Inferior parietal cortex (tissue), 1 donor: ENCODE data around the gene BCO2.
A peak's percentile ranks its signal among the peaks of the same experiment; 100 is the strongest.
"Not testable (repeated sequence)": the region's sequence is repeated elsewhere in the genome, so short reads cannot be mapped to it uniquely, and the experiment has no call there.

Experiments
- DNase-seq: peaks from one replicate; pipeline ENCODE4 v3.0.0-alpha.2; 2016; ENCODE audit errors: extremely low spot score

BCO2 gene

GRCh38 chr11:112166562-112166961 lies 8.8 kb upstream of the BCO2 start:
- DNase-seq, result no peak

- no peak for DNase-seq
Observed at GRCh38 chr11:112167145-112167544, 8.2 kb upstream of the BCO2 start, which contains the start of gene TEX12. TSS of gene TEX12 (plus strand) at chr11:112167372. CDS start at chr11:112169269, 1,897 bp downstream.

GRCh38 chr11:112172362-112172994 lies 2.8 kb upstream of the BCO2 start:
- no peak for DNase-seq

GRCh38 chr11:112173152-112173551 lies 2.2 kb upstream of the BCO2 start:
- DNase-seq, result no peak

GRCh38 chr11:112175599-112175952 lies 264 bp downstream of the BCO2 start:
- peak; percentile 56 for DNase-seq

GRCh38 chr11:112176077-112176476 lies 765 bp downstream of the BCO2 start:
- no peak for DNase-seq

GRCh38 chr11:112177589-112177988 lies 2.3 kb downstream of the BCO2 start:
- DNase-seq, result no peak

GRCh38 chr11:112178428-112178827 lies 3.1 kb downstream of the BCO2 start:
- no peak for DNase-seq

- DNase-seq, result no peak
Observed at GRCh38 chr11:112178936-112179335, 3.6 kb downstream of the BCO2 start.

GRCh38 chr11:112179601-112180000 lies 4.3 kb downstream of the BCO2 start:
- no peak for DNase-seq

- no peak for DNase-seq
Observed at GRCh38 chr11:112182867-112183266, 7.6 kb downstream of the BCO2 start.

GRCh38 chr11:112185883-112186282 lies 10.6 kb downstream of the BCO2 start:
- no peak for DNase-seq

GRCh38 chr11:112186304-112186703 lies 11.0 kb downstream of the BCO2 start:
- DNase-seq, result no peak

GRCh38 chr11:112195113-112195512 lies 19.8 kb downstream of the BCO2 start:
- DNase-seq, result not testable (repeated sequence)

- no peak for DNase-seq
Observed at GRCh38 chr11:112195951-112196351, 20.6 kb downstream of the BCO2 start.

- no peak for DNase-seq
Observed at GRCh38 chr11:112196519-112197087, 21.3 kb downstream of the BCO2 start.

- DNase-seq, result not testable (repeated sequence)
Observed at GRCh38 chr11:112199101-112199500, 23.8 kb downstream of the BCO2 start.

GRCh38 chr11:112200252-112200651 lies 24.9 kb downstream of the BCO2 start:
- DNase-seq, result no peak

- DNase-seq, result no peak
Observed at GRCh38 chr11:112206071-112206470, 30.8 kb downstream of the BCO2 start.

- DNase-seq, result no peak
Observed at GRCh38 chr11:112210890-112211289, 35.6 kb downstream of the BCO2 start.

- DNase-seq, result no peak
Observed at GRCh38 chr11:112211536-112211935, 36.2 kb downstream of the BCO2 start.

- no peak for DNase-seq
Observed at GRCh38 chr11:112212290-112212689, 37.0 kb downstream of the BCO2 start.

- DNase-seq, result no peak
Observed at GRCh38 chr11:112212710-112213109, 37.4 kb downstream of the BCO2 start.

GRCh38 chr11:112213753-112214152 lies 38.4 kb downstream of the BCO2 start:
- DNase-seq, result no peak
